Measurements from ENCODE around the gene UNC5C. TPM values are rescaled to one million over a fixed set of nuclear protein-coding genes. Genes with fewer than 3 reads are reported as not detected.

Gene UNC5C
- total RNA-seq, 4 donors from 2014 or later = 1.2 to 5.0 (median 3.0) TPM

GRCh38 chr4:95472534-95472933, 76.2 kb downstream of the UNC5C start:
- Histone ChIP-seq H3K36me3 (no peaks in the 10 kb centered on the region), H3K4me3 (no peak overlapping the region), H3K9me3 (no peaks in the 10 kb centered on the region), H3K4me1 (no peaks in the 10 kb centered on the region), H3K27me3 (no peaks in the 10 kb centered on the region), H3K27ac (no peak overlapping the region)
- WGBS, 2 donors = 38 to 42% methylated on average over 3 of the region's 3 CpGs
- DNase-seq (ENCODE audit: low spot score in 2 of 2) = no peak
- TF ChIP-seq CTCF (IDR thresholded peaks at IDR 0.05) = no peak
- TF ChIP-seq EP300 (IDR thresholded peaks at IDR 0.05) = no peak
- no peak for TF ChIP-seq POLR2A (IDR thresholded peaks at IDR 0.05)

DNA sequence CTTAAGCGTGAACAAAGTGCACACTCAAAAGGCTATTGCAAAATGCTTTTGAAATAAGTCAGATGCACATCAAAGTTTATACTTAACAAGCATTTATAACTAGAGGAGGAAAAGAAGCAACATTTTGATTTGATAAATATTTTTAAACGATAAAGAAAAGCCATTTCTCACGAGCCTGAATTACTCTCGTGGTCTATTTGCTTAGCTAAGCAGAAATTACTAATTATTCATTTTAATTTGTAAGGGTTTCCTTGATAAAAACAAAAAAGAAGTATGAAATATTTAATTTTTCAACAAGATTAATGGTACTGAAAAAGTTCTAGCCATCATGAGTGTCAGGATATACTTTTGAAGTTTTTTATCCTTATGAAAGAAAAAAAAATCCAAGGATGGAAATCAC, 78.2 kb downstream of the UNC5C start:
- Histone ChIP-seq H3K36me3 (no peaks in the 10 kb centered on the region), H3K27me3 (no peaks in the 10 kb centered on the region), H3K4me3 (no peak overlapping the region), H3K9me3 (no peaks in the 10 kb centered on the region), H3K4me1 (no peaks in the 10 kb centered on the region), H3K27ac (no peak overlapping the region)
- DNase-seq (ENCODE audit: low spot score in 2 of 2) = no peak
- WGBS, 2 donors = 88% methylated on average over 4 of the region's 4 CpGs
- TF ChIP-seq POLR2A (IDR thresholded peaks at IDR 0.05) (no peak), CTCF (IDR thresholded peaks at IDR 0.05) (no peak), EP300 (IDR thresholded peaks at IDR 0.05) (no peak)

DNA sequence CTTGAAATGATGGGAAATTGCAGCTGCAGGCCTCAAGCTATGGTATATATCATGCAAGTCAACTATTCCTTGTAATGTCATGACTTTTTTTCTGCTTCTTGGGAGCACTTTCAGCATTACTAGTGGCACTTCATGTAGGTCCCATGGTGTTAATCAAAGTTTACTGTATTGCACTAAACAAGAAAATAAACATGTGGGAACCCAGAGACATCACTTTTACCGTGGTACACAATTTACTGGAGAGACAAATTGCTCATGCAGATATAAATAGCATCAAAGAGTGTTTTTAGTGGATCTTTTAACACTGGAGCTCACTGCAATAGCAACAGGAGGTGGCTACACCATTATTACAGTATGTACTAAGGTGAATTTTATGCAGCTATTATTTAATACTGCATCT, 79.2 kb downstream of the UNC5C start:
- 41 to 69% methylated on average over 1 of the region's 1 CpG for WGBS, 2 donors
- H3K9me3 ChIP-seq = no peaks in the 10 kb centered on the region
- no peak for DNase-seq (ENCODE audit: low spot score in 2 of 2)
- TF ChIP-seq EP300 (IDR thresholded peaks at IDR 0.05) (no peak), CTCF (IDR thresholded peaks at IDR 0.05) (no peak), POLR2A (IDR thresholded peaks at IDR 0.05) (no peak)
- H3K4me3 ChIP-seq = no peak overlapping the region
- no peaks in the 10 kb centered on the region for H3K4me1 ChIP-seq
- no peak overlapping the region for H3K27ac ChIP-seq
- H3K27me3 ChIP-seq = no peaks in the 10 kb centered on the region
- no peaks in the 10 kb centered on the region for H3K36me3 ChIP-seq

DNA sequence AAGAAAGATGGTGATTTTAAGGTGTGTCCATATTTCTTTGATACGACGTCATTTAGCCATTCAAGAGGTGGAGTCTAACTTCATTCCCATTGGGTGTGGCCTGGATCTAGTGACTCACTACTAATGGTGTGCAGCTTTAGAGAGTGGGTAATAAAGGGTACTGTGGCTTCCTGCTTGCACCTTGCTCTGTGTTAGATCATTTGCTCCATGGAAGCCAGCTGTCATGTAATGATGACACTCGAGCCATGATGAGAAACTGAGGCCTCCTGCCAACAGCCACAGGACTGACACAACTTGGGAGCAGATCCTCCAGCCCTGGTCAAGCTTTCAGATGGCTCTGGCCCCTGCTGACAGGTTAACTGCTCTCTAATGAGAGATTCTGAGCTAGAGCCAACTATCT, 82.0 kb downstream of the UNC5C start:
- no peak for TF ChIP-seq POLR2A (IDR thresholded peaks at IDR 0.05)
- TF ChIP-seq EP300 (IDR thresholded peaks at IDR 0.05) = no peak
- TF ChIP-seq CTCF (IDR thresholded peaks at IDR 0.05) = no peak
- H3K27ac ChIP-seq = no peak overlapping the region
- 80 to 91% methylated on average over 3 of the region's 3 CpGs for WGBS, 2 donors
- no peaks in the 10 kb centered on the region for H3K36me3 ChIP-seq
- H3K9me3 ChIP-seq = no peaks in the 10 kb centered on the region
- no peaks in the 10 kb centered on the region for H3K27me3 ChIP-seq
- H3K4me1 ChIP-seq = no peaks in the 10 kb centered on the region
- DNase-seq (ENCODE audit: low spot score in 2 of 2) = no peak
- no peak overlapping the region for H3K4me3 ChIP-seq

DNA sequence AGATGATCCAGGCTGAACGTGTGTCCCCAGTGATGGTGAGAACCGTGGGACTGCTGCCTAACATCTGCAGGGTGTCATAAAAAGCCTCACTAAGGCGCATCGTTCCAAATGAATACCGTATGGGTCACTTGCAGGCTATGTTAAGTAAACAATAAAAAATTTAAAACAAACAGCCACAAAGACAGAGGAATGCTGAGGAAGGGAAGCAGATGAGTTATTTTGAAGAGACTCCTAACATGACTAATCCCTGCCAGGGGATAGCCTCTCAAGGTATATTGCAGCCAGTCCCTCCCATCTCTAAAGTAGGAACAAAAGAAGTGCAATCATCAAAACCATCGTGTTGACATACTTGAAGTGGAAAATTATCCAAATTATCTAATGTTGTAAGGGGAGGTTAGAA, 83.8 kb downstream of the UNC5C start:
- 37 to 48% methylated on average over 6 of the region's 6 CpGs for WGBS, 2 donors
- Histone ChIP-seq H3K27ac (no peak overlapping the region), H3K4me3 (no peak overlapping the region), H3K9me3 (no peaks in the 10 kb centered on the region), H3K27me3 (no peaks in the 10 kb centered on the region), H3K4me1 (no peaks in the 10 kb centered on the region), H3K36me3 (no peaks in the 10 kb centered on the region)
- DNase-seq (ENCODE audit: low spot score in 2 of 2) = no peak
- TF ChIP-seq CTCF (IDR thresholded peaks at IDR 0.05) = no peak
- TF ChIP-seq POLR2A (IDR thresholded peaks at IDR 0.05) = no peak
- TF ChIP-seq EP300 (IDR thresholded peaks at IDR 0.05) = no peak

Measured in tibial nerve (tissue), 4 donors.